Stimulated activated CD4-positive, alpha-beta T cell treated with anti-CD3 and anti-CD28 coated beads, Interleukin-15, amount 100 ng/mL, for 1 hour (primary cell): ENCODE results near the gene CNKSR3.
"Not testable (repeated sequence)": the region's sequence is repeated elsewhere in the genome, so short reads cannot be mapped to it uniquely, and the experiment has no call there.

ENCODE experiments used
- DNase-seq, 2 donors: peaks; one replicate each; pipeline ENCODE4 v3.0.0-alpha.2; 2020; ENCODE audit warnings: low read depth in 1 of 2, low spot score in 1 of 2

CNKSR3 gene

DNA sequence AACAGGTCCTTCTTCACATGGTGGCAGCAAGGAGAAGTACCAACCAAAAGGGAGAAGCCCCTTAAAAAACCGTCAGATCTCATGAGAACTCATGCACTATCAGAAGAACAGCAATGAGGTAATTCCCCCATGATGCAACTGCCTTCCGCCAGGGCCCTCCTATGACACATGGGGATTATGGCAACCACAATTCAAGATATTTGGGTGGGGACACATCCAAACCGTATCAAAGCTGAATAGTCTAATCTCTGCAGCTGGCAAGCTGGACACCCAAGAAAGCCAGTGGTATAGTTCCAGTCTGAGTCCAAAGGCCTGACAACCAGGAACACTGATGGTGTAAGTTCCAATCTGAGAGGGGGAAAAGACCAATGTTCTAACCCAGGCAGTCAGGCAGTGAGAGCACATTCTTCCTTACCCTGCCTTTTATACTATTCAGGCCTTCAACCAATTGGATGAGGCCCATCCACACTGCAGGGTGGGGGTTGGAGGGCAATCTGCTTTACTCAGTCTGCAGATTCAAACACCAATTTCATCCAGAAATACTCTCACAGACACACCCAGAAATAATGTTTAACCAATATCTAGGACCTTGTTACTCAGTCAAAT lies 17.9 kb upstream of the CNKSR3 start:
- DNase-seq: no peak

DNA sequence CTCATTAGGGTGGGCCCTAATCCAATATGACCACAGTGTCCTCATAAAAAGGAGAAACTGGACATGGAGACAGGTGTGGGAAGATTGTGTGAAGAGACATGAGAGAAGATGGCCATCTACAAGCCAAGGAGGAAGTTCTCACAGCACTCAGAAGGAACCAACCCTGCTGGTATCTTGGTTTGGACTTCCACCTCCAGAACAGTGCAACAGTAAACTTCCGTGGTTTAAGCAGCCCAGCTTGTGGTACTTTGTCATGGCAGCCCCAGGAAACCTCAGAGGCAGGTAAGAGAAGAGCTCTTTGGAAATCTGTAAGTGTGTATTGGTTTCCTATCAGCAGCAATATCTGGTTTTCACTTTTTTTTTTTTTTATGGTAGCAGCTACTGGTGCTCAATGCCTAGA lies 16.5 kb upstream of the CNKSR3 start:
- DNase-seq: no peak

DNA sequence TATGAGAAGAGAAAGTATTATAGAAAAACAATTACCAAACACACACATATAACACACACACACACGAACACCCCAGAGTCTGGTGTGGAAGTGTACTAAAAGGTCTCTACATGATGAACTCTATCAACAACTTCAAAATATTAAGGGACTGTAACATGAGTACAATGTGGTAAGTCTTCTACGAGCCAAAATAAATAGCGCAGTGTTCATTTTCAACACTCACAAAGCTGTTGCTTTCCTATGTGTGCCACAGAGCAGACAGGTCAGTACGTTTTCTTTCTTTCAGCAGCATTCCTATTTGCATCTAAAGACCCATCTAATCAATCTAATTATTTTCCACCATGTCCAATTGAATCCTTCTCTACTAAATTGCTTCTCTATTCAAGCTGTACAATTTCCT lies 12.1 kb upstream of the CNKSR3 start:
- no peak for DNase-seq

DNA sequence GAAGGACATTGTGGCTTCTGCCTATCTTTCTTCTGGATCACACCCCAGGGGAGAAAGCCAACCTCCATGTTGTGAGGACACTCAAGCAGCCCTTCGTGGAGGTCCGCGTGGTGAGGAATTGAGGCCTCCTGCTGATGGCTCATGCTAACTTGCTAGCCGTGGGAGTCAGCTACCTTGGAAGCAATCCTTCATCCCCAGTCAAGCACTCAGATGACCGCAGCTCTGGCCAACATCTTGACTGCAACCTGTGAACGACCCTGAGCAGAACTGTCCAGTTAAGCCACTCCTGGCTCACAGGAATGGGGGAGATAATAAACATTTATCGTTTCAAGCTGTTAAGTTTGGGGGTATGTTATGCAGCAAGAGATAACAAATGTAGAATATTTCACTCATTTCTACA lies 10.9 kb upstream of the CNKSR3 start:
- DNase-seq: no peak

DNA sequence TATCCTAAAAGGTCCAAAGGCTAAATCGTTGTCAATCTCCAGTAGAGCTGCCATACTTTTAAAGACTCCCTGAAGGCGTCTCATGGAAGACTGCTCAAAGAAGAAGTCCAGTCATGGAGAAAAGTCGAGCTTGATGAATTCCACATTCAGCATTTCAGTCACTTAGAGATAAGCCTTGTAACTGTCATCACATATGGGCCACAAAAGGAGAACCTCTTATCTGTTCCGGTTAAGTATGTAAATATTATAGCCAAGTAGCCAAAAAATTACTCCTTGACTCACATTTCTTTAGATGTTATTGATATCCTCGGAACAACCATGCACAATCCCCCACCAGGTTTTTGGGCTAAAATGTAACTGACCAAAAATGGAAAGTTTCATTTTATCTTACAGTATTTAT lies 9.8 kb upstream of the CNKSR3 start:
- no peak for DNase-seq

DNA sequence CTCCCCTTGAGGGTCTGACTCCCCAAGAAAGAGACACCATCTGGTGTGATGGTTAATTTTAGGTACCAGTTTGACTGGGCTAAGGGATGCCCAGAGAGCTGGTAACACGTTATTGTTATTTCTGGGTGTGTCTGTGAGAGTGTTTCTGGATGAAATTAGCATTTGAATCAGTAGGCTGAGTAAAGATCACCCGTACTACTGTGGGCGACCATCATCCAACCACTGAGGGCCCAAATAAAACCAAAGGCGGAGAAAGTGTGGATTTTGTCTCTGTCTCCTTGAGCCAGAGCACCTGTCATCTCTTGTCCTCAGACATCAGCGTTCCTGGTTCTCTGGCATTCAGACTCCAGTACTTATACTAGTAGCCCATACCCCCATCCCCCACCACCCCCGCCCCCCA lies 7.9 kb upstream of the CNKSR3 start:
- no peak for DNase-seq

DNA sequence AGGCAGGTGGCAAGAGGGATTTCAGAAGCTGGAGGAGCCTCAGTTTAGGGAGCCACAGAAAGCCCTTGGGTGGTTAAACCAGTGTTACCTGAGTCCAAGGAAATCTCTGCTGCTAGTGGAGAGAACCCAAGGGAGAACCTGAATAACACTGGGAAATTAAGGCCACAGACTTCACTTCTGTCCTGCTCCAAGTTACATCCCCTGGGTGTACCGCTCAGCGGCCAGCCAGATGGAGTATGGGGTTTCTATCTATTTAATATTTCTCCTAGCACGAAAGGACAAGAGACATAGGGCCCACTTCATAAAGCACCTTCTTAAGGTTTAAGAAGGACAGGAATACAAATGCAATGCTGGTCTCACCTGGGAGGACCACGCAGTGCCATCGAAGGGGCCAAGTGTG lies 5.8 kb upstream of the CNKSR3 start:
- no peak for DNase-seq

DNA sequence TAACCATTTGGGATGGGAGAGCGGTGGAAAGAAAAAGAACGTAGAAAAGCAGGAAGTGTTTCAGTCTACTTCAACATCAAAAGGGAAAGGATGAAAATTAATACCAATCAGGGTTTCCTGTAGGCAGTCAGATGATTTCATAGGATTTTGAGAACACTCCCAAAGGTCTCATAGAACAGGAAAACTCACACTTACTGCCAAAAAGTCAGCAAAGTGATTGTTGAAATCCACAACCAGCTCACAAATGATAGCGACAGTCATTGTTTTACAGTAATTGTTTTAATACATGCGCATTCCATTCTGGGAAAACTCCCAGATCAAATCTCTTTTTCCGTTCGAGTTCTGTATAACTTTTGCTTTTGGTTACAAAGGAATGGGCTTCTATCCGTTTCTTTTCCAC lies 5.3 kb upstream of the CNKSR3 start:
- no peak for DNase-seq

DNA sequence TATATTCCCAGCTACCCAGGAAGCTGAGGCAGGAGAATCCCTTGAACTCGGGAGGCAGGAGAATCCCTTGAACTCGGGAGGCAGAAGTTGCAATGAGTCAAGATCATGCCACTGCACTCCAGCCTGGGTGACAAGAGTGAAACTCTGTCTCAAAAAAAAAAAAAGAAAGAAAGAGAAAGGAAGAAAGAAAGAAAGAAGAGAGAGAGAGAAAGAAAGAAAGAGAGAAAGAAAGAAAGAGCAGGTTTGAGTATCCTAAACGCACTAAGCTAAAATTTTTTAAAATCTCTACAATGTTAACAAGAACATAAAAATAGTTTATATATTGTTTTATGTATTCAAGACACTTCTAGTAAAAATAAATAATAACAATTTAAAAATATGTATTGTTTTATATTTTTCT lies 4.6 kb upstream of the CNKSR3 start:
- not testable (repeated sequence) for DNase-seq

DNA sequence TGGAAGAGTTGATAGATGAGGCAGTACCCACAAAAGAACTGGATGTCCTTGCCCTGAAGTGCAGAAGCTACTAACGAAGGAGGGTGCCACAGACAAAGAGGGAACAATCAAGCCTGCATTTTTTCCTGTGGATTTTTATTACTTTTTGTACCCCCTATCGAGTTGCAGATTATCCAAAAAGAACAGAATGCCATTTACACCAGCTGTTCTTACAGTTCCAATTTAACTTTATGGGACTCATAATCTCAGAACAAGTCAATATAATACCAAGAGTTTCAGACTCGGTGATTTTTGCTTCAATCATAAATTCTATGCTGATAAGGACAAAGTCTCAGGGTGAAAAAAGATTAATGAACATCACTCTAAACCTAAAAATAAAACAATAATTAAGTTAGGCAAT lies 4.0 kb upstream of the CNKSR3 start:
- no peak for DNase-seq

DNA sequence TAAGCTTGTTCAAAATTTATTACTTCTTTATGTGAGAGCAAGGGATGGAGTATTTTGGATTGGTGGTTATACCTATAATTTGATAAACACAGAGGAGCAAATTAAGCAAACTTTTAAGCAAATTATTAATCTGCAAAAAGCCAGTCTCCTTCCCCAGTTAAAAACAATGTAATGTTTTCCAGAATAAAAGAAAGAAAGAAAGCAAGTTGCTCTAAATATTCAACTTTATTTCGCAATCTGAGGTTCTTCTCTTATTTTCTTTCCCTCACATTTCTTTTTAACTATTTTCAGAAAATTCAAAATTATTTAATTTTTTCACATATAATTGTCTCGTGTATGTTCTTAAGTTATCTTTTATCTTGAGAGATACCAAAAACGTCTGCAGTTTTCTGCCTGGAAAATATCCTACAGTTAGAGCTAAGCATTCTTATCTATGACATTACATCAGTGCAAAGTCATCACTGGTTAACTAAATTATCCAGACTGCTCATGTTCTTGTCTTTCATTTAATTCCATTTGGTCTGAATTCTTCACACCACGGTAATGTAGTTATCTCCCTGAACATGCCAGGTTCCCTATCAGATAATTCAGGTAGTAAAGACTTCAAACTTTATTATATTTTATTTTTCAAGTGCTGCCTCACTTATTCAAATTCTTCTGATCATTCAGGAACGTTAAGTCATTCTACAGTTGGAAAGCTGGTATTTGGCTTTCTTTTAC lies 3.3 kb upstream of the CNKSR3 start:
- DNase-seq: no peak

DNA sequence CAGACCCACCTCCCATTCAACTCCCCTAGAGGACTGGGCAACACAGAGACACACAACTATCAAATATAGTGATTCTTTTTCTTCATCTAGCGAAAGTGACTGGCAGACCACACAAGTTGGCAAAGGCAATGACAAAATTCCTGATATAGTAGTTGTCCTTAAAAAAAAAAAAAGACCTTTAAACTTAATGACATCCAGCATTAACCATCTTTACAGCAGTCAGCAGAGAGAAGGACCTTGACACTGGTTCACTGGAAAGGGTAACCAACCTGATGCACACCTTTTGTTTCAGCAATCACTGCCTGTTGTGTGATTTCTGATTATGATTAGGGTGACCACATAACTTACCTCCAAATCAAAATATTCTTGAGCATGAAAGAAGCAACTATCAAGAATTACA lies 1.7 kb upstream of the CNKSR3 start:
- no peak for DNase-seq

DNA sequence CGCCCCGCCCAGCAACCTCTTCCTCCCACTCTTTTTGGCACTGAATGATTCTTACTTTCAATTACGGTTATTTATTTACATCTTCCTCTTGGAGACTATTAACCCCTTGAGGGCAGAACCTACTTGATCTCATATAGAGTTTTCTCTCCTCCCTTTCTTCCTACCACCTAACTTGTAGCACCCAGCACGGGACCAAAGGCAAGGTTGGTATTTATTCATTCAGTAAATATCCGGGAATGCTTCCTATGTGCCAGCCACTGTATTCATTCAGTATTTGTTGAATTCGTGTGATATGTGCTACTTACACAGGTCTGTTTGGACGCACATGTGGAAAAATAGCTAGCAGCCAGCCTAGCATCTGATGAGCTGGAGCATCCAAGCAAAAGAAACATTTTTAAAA lies 1.3 kb upstream of the CNKSR3 start:
- no peak for DNase-seq

DNA sequence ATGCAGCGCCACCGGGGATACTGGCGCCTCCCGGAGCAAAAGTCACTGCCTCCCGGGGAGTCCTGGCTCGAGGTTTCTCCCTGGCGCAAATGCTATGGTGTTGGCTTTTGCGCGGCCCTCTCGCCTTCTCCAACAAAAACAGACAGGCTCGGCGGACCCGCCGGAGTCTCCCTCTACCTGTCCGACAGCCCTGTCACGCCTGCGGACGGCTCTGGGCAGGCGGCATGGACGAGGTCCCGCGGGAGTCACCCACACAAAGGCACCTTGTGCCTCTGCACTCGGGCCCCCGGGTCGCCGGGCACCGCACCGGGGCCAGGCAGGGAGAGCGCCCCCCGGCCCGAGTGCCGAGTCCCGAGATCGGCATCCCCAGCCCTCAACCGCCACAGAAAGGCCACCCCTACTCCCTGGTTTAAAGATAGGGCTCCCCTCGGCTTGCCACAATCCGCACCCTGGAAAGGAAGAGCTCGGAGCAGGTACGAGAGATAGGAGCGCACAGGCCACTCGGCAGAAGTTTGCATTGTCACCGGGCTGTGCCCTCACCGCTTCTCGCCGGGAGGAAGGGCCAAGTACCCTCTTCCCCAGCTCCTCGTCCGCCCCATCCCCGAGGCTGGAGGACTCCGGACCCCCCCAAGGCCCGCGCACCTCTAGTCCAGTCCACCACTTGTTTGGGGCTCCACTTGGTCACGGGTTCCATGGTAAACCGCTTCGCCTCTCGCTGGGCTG lies 903 bp downstream of the CNKSR3 start:
- no peak for DNase-seq

DNA sequence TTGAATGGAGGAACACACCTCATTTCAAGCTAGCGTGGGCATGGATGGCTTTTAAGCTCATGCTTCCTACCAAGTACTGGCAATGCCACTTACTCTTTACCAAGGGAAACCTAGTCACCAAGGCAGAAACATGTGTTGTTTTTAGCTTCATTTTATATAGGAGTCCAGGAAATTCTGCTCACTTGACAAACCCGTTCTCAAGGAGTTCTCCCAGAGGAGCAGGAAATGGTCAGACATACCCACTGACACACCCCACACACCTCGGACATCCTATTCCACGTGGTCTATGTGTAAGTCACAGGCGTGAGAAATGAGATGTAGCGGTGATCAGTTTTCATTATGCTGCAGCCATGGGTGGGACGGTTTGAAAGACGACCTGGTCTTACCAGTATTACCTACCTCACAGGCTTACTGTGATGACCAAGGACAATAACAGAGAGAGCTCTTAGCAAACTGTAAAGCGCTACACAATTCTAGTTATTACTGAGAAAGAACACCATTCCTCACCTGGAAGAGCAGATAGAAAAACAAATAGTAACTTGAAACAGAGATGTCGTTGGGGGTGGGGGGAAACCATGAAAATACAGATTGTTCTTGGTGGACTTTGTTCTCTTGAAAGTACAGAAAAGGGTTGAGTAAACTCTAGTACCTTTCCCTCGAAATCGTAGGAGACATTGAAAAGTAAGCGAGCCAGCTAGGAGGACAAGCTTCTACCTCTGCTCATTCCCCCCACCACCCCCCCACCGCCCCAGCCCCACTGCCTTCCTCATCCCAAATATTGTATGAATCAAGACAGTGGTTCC lies 1.7 kb downstream of the CNKSR3 start:
- DNase-seq: no peak

DNA sequence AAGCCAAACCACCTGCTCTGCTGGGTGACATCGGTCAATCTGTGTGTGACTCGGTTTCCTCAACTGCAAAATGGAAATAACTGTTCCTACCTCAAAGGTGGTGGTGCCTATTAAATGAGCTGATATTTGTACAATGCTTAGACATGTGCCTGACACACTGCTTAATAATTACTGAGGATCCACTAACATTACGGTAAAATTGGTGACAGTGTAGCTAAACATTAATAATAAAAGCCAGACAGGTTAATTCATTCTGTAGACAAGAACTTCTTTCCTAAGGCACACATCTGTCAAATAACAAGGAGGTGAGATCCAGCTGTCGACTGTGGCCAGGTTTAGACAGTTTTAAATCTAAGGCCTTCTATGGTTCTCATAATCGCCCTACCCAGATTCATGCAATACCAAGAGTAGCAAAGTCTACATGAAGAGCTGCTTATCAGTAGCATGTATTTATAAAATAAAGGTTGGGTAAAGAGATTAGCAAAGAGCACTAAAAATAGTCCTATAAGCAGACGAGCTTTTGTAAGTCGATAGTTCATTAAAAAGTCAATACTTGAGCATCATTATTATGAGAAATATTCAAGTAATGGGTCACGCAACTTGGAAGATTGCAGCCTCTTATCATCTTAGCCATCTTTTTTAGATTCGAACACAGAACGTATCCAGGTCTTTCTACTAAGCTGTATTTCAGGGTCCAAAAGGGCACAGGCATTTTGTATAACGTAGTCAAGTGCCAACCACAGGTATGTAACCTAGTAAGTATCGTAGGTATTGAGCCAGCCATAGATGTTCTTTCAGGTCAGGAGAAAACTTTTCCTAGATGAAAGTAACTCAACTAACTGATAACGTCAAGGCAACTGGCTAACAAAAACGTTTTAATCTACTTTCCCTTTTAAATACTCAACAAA lies 3.2 kb downstream of the CNKSR3 start:
- DNase-seq: no peak

DNA sequence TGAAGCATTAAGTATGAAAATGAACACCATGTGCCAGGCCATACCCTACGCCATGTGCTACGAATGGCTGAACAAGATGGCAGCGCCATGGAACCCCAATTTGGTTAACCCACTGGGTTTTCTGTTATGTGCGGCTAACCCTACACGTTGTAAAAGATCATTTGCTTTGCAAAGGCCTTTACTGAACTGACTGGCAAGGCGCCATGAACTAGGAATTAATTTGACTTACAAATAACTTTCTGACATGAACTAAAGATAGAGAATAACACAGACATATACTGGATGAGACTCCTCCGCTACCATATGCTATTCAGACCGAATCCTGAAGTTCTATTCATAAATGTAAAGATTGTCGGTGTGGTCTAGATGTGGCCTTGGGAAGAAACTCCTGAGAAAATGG lies 3.9 kb downstream of the CNKSR3 start:
- DNase-seq: no peak

DNA sequence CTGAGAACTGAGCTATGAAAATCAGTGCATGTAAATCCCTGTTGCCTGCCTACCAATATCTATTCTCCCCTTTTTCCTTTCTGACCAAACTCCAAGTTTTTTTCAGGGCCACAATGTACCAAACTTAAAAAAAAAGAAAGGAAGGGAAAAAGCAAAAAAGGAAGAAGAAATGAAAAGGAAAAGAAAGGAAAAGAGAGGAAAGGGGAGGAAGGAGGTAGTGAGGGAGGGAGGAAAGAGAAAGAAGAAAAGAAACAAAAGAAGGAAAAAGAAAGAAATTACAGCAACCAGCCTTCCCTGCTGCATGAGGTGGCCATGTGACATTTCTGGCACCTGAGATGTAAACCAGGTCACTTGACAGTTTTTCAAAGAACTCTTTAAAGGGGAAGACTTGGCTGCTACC lies 4.4 kb downstream of the CNKSR3 start:
- DNase-seq: no peak

DNA sequence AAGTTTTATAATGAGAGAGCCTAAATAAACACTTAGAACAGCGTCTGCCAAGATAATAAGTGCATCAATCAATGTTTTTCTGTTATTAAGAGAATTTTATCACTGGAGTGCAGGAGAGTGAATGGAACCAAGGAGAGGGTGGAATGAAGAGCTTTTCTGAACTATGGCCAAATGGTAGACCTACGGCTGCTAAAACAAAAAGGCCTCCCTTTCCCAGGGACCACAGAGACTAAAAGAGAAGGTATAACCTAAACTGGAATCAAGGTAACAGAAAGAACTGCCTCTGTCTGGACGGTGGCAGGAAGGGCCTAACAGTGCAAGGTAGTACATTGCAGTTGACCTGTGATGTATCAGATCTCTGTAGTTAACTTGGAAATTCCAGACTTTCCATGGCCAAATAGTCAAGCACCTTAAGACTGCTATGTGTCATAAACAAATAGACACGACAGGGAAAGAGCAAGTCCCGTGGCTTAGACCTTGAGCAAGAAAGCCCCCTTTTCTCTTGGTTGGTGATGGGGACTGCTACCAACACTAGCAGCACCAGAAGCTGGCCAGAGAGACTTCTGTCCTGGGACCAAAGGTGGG lies 5.5 kb downstream of the CNKSR3 start:
- DNase-seq: no peak

DNA sequence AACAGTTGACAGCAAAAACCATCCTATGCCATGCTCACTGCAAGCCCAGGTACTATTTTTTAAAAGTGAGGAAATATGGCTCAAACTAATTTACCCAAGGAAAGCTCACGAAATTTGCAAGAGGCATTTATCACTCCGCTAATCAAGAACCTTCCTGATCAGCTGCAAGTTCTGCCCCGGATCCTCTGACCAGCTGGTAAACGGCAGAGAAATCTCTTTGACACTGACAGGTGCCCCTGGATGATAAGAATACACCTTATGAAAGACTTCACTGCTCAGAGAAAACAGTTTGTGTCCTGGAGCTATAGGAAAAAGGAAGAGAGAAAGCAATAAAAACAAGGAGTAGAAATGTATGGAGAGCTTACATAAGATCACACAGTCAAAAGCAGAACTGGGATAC lies 6.4 kb downstream of the CNKSR3 start:
- DNase-seq: no peak
